Thyroid gland (tissue), 4 donors: ENCODE measurements around the gene RPGR. TPM values are rescaled to one million over a fixed set of nuclear protein-coding genes. Genes with fewer than 3 reads are reported as not detected.
A peak's percentile ranks its signal among the peaks of the same experiment; 100 is the strongest.

ENCODE experiments used
- DNase-seq, 2 donors: peaks; one replicate each; pipeline ENCODE4 v3.0.0-alpha.2; 2019
- H3K27ac ChIP-seq, 3 donors: fragments of 200-600 bp; sonication (generic); 1 replicate in 2 of 3; 2 replicates in 1 of 3; pipeline ENCODE4 v1.5.1; 2016 to 2019; ENCODE audit warnings: mild to moderate bottlenecking in 1 of 3, moderate library complexity in 1 of 3
- H3K27me3 ChIP-seq: fragments of 200-600 bp; sonication (generic); one replicate; pipeline ENCODE4 v1.5.1; 2019
- H3K36me3 ChIP-seq, 2 donors: fragments of 200-600 bp; sonication (generic); one replicate each; pipeline ENCODE4 v1.5.1; 2016 to 2019
- H3K4me1 ChIP-seq, 2 donors: fragments of 200-600 bp; sonication (generic); one replicate each; pipeline ENCODE4 v1.5.1; 2017 to 2019
- H3K4me3 ChIP-seq, 3 donors: fragments of 200-600 bp; sonication (generic); replicated peaks in 1 of 3; 1 replicate in 2 of 3; 2 replicates in 1 of 3; pipeline ENCODE4 v1.5.1; 2016; ENCODE audit warnings: mild to moderate bottlenecking in 1 of 3
- H3K9me3 ChIP-seq: fragments of 200-600 bp; sonication (generic); one replicate; pipeline ENCODE4 v1.5.1; 2017
- POLR2A ChIP-seq, 2 donors: fragments of 450-650 bp; IDR thresholded peaks; one replicate each; pipeline ENCODE4 v1.6.1; 2017; ENCODE audit warnings: antibody characterized with exemption in 2 of 2, mild to moderate bottlenecking in 2 of 2, moderate library complexity in 1 of 2
- WGBS, 2 donors: methylation state at CpG; one replicate each; pipeline ENCODE4 v1.1.5; 2017; 5-methylcytosine and 5-hydroxymethylcytosine counted together
- intact Hi-C: fragments of 100-400 bp; cut with DNase I; formaldehyde crosslinking; loops from one replicate; pipeline ENCODE4 v1.15.1; 2023
- total RNA-seq, 4 donors: library from RNA; depleted of rRNA; stranded (reverse); fragments of >200 nt; gene quantifications; one replicate each; pipeline ENCODE4 v1.2.3, GENCODE V29; 2016
- TF ChIP-seq, protein P1 (sequence below), 6 experiments: fragments of 200-600 bp in 3 of 6; fragments of 450-650 bp in 3 of 6; sonication (generic) in 3 of 6; IDR thresholded peaks; one replicate each; pipeline ENCODE4 v1.5.1; 2016 to 2019; ENCODE audit warnings: antibody characterized with exemption in 6 of 6, mild to moderate bottlenecking in 2 of 6, inconsistent platforms in 1 of 6, moderate library complexity in 1 of 6

The RPGR gene
- total RNA-seq, 4 donors from 2014 or later = 22.6 to 51.2 (median 35.4) TPM

GRCh38 chrX:38275615-38276014 is 51.7 kb downstream of the RPGR start:
- TF ChIP-seq, protein P1, sequence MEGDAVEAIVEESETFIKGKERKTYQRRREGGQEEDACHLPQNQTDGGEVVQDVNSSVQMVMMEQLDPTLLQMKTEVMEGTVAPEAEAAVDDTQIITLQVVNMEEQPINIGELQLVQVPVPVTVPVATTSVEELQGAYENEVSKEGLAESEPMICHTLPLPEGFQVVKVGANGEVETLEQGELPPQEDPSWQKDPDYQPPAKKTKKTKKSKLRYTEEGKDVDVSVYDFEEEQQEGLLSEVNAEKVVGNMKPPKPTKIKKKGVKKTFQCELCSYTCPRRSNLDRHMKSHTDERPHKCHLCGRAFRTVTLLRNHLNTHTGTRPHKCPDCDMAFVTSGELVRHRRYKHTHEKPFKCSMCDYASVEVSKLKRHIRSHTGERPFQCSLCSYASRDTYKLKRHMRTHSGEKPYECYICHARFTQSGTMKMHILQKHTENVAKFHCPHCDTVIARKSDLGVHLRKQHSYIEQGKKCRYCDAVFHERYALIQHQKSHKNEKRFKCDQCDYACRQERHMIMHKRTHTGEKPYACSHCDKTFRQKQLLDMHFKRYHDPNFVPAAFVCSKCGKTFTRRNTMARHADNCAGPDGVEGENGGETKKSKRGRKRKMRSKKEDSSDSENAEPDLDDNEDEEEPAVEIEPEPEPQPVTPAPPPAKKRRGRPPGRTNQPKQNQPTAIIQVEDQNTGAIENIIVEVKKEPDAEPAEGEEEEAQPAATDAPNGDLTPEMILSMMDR (IDR thresholded peaks at IDR 0.05) = no peak
- TF ChIP-seq POLR2A (IDR thresholded peaks at IDR 0.05) = no peak
- H3K4me3 ChIP-seq = no peak overlapping the region
- intact Hi-C loops = no loop called here
- H3K9me3 ChIP-seq = no peaks in the 10 kb centered on the region
- H3K27ac ChIP-seq = no peak overlapping the region
- WGBS, 2 donors = 83 to 91% methylated on average over 2 of the region's 2 CpGs
- H3K4me1 ChIP-seq = no peaks in the 10 kb centered on the region
- H3K36me3 ChIP-seq = no peaks in the 10 kb centered on the region
- no peaks in the 10 kb centered on the region for H3K27me3 ChIP-seq
- no peak for DNase-seq

DNA sequence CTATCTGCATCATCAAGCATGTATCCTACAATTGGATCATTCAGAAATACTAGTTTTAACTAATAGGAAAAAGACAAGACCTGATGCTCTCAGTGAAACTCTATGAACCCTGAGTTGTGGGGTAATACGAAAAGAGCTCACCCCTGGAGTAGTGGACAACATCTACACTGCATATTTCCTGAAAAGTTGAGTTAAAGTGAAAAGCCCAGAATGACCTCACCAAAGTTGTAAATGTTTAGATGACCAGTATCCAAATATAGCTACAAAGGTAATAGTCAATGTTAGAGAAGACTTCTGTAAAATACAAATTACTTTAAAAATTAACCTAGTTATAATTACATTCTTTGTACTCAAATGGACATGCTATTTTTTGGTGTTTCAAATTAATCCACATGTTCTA is 53.9 kb downstream of the RPGR start:
- Histone ChIP-seq H3K9me3 (no peaks in the 10 kb centered on the region), H3K4me3 (no peak overlapping the region), H3K27ac (no peak overlapping the region), H3K27me3 (no peaks in the 10 kb centered on the region), H3K36me3 (no peaks in the 10 kb centered on the region), H3K4me1 (no peaks in the 10 kb centered on the region)
- WGBS, 2 donors = 91 to 100% methylated on average over 1 of the region's 1 CpG
- intact Hi-C loops = no loop called here
- DNase-seq = no peak
- TF ChIP-seq, protein P1 (IDR thresholded peaks at IDR 0.05) = no peak
- TF ChIP-seq POLR2A (IDR thresholded peaks at IDR 0.05) = no peak

DNA sequence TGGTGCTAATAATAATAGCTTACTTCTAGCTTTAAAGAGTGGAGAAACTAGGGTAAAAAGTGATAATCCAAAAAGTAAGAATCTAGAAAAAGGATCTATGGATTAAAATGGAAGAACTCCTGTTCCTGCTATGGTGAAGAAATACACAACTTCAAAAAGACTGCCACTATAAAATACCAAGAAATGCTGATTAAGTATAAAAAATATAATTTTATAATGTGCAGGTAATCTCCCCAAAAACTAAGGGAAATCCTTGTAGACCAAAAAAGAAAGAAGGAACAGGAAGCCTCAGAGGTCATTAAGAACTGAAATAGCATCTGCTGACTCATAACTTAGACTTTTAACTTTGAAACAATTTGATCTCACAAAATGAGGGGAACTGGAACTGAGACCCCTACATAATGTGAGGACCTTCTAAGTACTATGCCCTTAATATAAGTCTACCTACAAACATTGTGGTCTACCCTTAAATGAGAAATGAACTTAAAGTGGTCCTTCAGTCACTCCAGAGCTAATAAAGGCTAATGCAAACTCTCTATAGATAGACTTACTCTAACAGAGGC is 56.1 kb downstream of the RPGR start:
- H3K4me1 ChIP-seq = no peaks in the 10 kb centered on the region

DNA sequence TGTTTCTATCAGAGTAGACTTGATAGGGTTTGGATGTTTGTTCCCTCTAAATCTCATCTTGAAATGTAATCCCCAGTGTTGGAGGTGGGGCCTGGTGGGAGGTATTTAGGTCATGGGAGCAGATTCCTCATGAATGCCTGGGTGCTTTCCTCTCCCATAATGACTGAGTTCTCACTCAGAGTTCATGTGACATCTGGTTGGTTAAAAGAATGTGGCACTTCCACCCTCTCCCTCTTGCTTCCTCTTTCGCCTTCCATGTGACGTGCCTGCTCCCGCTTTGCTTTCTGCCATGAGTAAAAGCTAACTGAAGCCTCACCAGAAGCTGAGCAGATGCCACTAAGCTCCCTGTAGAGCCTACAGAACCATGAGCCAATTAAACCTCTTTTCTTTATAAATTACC is 59.3 kb downstream of the RPGR start:
- no peaks in the 10 kb centered on the region for H3K27me3 ChIP-seq
- no peak for DNase-seq
- no peak overlapping the region for H3K4me3 ChIP-seq
- intact Hi-C loops = no loop called here
- 96 to 97% methylated on average over 3 of the region's 3 CpGs for WGBS, 2 donors
- no peaks in the 10 kb centered on the region for H3K4me1 ChIP-seq
- TF ChIP-seq, protein P1 (IDR thresholded peaks at IDR 0.05) = no peak
- TF ChIP-seq POLR2A (IDR thresholded peaks at IDR 0.05) = no peak
- no peaks in the 10 kb centered on the region for H3K36me3 ChIP-seq
- no peak overlapping the region for H3K27ac ChIP-seq
- H3K9me3 ChIP-seq = no peaks in the 10 kb centered on the region

More for the DNA sequence above, 56.1 kb downstream of the RPGR start:
- intact Hi-C loops = no loop called here
- DNase-seq = no peak
- H3K27me3 ChIP-seq = no peaks in the 10 kb centered on the region
- no peak overlapping the region for H3K4me3 ChIP-seq
- H3K36me3 ChIP-seq = no peaks in the 10 kb centered on the region
- TF ChIP-seq POLR2A (IDR thresholded peaks at IDR 0.05) = no peak
- TF ChIP-seq, protein P1 (IDR thresholded peaks at IDR 0.05) = no peak
- no peak overlapping the region for H3K27ac ChIP-seq
- H3K9me3 ChIP-seq = no peaks in the 10 kb centered on the region

DNA sequence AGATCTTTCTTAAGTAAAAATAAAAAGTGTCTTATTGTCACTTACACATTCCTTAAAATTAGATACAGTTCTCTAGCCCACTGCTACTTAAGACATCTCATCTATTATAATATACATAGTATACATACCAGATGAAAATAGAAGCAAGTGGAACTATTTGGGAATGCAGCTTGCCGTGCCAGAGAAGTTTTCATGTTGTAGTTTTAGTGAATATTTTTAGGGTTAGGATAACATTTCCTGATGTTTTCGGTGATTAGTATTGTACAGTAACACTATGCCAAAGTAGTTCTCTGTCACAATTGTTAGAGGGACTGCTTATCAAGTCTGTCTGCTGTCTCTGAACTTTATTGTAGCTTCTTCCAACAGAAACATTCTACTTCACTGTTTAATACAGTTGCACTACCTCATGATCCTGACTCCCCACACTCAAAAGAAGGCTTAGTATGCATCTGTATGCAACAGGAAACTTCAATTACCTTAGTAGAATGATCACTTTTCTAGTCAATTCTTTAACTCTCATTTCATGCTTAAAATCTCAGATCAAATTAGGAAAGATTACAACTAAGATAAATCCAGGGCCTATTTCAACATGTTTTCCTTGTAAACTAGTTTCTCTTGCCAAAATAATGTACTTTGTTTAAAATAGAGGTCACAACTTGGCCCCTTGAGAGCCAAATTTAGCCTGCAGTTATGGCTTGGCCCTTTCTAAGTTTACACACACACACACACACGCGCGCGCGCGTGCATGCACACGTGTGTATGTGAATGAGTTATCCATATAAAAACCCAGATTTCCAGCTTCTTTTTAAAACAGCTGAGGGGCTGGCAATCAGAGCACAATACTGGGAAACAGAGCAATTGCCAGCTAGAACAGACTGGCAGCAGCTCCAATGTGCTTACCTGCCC is 64.3 kb downstream of the RPGR start:
- no peaks in the 10 kb centered on the region for H3K4me1 ChIP-seq
- TF ChIP-seq POLR2A (IDR thresholded peaks at IDR 0.05) = no peak
- TF ChIP-seq, protein P1 (IDR thresholded peaks at IDR 0.05) = no peak
- WGBS, 2 donors = 53 to 68% methylated on average over 9 of the region's 9 CpGs
- DNase-seq = peak in 1 of 2 donors; percentile 1
- no peaks in the 10 kb centered on the region for H3K27me3 ChIP-seq
- H3K9me3 ChIP-seq = no peaks in the 10 kb centered on the region
- intact Hi-C loops = no loop called here
- no peaks in the 10 kb centered on the region for H3K36me3 ChIP-seq
- no peak overlapping the region for H3K4me3 ChIP-seq
- no peak overlapping the region for H3K27ac ChIP-seq
